ENCODE data around the gene PRR16.
"Not testable (repeated sequence)": the region's sequence is repeated elsewhere in the genome, so short reads cannot be mapped to it uniquely, and the experiment has no call there.

PRR16 gene

DNA sequence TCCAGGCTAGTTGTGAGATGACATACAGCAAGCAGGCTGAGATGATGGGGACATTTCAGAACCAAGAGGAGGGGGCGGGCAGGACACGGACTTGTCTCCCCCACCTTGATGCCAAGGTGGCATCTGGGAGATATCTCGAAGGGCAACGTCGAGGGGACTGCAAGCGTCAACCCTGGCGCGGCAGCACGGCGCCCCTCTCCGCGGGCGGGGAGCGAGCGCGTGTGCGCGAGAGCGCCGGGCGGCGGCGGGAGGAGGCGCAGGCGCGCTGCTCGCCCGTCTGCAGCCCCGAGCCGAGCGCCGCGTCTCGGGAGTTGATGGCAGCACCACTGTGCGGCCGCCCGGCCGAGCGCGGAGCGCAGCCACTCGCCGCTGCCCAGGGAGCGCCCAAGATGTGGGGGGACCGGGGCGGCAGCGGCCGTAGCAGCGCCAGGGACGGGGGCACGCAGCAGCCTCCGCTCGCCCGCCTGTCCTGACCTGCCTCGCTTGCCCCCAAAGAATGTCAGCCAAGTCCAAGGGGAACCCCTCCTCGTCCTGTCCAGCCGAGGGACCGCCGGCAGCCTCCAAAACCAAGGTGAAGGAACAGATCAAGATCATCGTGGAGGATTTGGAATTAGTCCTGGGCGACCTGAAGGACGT is at the start of gene PRR16:
TSS of gene PRR16 (plus strand) at position 310 of the 636 bp plus-strand sequence.
- DNase-seq = peak; percentile 49

DNA sequence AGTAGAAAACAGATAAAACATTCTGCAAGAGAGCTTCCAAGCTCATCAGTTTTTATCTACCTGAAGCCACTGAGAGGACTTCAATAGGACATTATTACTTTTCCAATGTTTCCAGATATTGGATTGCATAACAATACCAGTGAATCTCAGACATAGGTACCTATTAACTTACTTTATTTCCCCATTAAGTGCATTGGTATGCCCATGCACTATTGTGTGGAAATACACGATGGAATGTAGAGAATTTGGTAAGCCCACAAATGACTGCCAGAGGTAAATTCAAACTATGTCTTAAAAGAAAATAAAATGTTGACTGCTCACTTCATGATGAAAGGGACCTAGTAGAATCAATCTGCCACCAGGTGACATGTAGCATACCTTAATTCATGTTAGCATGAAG is 48.1 kb upstream of the PRR16 start:
- DNase-seq = no peak

GRCh38 chr5:120419127-120419526 is 45.0 kb upstream of the PRR16 start:
- DNase-seq = no peak

DNA sequence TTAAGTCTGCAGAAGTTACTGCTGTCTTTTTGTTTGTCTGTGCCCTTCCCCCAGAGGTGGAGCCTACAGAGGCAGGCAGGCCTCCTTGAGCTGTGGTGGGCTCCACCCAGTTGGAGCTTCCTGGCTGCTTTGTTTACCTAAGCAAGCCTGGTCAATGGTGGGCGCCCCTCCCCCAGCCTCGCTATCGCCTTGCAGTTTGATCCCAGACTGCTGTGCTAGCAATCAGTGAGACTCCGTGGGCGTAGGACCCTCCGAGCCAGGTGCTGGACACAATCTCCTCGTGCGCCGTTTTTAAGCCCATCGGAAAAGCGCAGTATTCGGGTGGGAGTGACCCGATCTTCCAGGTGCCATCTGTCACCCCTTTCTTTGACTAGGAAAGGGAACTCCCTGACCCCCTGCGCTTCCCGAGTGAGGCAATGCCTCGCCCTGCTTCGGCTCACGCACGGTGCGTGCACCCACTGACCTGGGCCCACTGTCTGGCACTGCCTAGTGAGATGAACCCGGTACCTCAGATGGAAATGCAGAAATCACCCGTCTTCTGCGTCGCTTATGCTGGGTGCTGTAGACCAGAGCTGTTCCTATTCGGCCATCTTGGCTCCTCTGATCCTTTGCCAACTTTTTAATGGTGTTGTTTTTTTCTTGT is 37.3 kb upstream of the PRR16 start:
- not testable (repeated sequence) for DNase-seq

GRCh38 chr5:120430572-120430971 is 33.5 kb upstream of the PRR16 start:
- DNase-seq = no peak

- no peak for DNase-seq
Measured at GRCh38 chr5:120432861-120433260, 31.2 kb upstream of the PRR16 start.

GRCh38 chr5:120435129-120435528 is 29.0 kb upstream of the PRR16 start:
- no peak for DNase-seq

DNA sequence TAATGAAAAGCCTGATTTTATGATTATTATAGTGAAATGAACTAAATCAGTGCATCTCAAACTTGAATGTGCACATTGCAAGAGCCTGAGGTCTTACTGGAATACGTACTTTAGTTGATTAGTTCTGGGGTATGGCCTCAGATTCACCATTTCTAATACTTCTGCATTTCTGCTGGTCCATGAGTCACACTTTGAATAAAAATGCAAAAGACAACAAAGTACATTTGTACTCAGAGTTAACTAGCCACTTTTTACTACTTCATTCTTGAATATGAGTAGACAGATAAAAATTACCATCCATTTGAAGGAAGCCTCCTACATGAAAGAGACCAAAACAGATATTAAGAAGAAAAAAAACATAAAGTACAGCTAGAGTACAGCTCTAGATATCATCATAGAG is 27.1 kb upstream of the PRR16 start:
- DNase-seq = no peak

- DNase-seq = no peak
Measured at GRCh38 chr5:120442694-120443093, 21.4 kb upstream of the PRR16 start.

DNA sequence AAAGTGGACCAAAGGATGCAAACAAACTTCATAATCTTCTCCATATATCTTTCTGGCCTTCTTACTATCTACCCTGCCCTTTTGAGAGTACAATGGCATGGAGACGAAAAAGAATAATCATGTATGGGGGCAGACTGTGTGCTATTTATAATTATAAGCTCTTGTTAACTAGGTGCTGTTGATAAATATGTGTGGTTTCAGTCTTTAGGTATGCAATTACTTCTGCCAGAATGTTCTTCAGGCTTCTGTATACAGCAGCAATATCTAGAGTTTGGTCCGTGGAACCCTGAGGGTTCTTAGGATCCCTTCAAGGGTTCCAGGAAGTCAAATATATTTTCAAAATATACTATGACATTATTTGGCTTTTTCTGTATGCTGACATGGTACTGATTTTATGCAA is 20.5 kb upstream of the PRR16 start:
- DNase-seq = no peak

DNA sequence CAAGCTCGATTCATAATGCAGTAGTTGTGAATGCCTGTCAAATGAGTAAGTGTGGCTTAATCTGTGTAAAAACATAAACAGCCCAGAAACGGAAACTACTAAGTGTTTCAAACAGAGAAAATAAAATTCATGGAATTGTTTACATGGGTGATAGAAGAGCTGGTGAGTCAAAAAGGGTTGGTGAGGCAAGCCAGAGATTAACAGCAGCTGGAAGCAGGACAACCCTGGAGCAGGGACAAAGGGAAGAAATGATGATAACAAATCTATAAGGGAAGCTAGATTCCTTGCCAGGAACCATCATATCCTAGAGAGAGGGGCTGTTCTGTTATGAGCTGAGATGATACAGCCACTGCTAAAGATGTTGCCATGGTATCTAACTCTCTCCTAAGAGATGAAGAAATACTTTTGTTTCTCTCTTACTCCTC is 18.0 kb upstream of the PRR16 start:
- DNase-seq = no peak

DNA sequence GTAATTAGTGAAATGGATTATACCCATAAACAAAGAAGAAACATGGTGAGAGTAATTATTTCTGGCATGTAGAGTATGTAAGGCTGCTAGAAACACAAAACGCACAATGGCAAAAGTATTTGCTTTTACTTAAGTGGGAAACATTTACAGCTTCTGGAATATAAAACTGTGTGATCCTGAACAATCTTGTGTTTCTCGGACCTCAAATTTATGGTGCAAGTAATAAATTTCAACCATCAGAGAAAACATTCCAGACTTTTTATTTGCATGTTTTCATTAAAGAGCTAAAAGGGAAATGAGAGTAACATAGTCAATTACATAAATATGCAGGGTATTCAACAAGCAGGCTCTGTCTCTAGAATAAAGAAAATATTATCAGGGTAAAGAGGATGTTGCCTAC is 17.2 kb upstream of the PRR16 start:
- no peak for DNase-seq

DNA sequence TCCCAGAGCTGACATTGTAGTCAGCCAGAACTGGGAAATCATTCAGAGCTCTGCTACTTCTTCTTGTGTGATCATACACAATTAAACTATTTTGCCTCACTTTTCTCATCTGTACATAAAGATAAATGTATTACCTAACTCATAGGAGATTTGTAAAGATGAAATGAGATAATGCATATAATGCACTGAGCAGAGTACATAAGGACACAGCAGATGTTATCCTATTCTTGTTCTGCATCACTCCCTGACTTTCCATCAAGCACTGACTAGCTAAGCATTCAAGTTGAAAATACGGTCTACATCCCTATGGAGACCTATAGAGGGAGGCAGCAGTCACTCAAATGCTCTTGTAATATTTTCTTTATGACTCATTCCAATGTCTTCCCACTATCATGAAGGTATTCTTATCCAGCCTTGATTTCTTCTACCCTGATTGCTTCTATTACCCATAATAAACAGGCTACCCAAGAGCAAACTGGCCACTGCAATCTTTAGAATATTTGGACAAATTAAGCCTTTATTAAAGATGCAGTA is 16.3 kb upstream of the PRR16 start:
- no peak for DNase-seq

DNA sequence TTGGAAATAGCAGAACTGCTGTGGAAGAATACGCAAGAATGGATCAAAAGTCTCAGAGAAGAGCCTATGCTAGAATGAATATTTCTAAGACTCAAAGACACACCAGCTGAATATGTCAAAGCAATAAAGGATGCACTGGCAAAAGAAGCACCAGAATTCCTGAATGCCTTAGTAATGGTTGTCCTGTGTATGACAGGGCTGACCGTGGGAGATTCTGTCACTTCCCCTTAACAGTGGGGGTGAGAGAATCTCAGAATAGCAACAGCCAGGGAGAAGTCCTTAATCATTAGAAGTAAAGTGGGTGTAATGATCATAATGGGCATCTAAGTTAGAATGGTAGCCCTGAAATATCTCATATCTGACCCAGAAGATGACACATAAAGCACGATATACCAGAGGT is 14.6 kb upstream of the PRR16 start:
- DNase-seq = no peak

DNA sequence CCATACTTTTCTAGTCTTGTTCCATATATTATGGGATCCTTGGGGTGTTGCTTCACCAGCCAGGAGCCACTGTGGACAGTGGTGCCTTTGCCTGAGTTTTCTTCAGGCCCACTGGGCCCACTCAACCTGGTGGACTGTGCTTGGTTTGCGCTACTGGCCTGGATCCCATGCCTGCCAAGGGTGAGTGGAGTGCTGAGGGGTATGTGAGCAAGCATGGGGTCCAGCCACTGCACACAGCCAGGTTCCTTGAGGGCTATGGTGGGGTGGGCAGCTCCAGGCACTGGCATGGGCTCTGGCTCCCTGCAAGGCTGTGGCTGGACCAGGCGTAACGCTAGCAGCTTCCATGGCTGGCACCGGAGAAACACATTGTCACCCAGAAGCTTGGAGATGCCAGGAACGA is 13.2 kb upstream of the PRR16 start:
- DNase-seq = no peak

- DNase-seq = no peak
Measured at GRCh38 chr5:120451445-120451844, 12.7 kb upstream of the PRR16 start.

DNA sequence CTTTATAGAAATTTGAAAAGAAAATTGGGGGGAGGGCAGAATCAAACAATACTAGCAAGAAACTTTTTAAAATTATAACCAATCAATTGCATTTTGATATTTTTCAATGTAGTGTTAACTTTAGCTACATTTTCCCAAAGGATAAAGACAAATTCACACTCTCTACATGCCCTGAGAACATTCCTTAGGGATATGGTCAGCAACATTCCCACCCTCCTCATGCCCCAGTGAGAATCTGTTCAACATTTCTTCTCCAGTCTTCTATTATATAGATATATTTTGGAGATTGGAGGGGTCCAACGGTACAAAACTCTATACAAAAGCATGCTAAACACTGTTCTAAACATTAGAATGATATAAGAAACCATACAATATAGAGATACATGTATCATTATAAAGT is 11.6 kb upstream of the PRR16 start:
- DNase-seq = no peak

DNA sequence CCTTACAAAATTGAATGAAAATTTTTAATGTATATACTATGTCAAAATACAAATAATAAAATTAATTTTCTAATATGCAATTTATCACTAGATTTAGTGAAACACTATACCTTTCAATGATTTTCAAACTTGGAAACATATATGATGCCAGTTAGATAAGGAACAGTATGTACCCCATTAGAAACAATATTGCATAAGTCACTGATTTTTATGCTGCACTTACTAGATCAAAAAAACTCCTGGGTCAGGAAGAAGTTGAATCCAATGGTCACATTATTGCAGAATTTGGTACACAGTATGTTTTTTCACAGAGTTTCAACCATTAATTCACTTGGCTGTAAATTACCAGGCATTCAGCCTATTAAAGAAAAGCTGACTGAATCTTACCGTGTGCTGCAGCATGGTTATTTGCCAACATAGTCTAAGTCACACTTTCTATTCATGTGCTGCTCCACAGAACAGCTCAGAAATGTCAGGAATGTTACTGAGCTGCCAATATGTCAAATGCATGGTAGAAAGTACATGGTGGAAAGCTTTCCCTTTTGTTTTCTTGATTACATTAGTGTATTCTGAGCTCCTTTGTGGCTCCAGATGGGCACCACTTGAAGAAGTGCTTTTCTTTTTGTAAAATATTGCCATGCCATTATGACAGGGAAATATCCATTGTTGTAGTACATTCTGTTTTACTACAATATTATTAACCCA is 9.9 kb upstream of the PRR16 start:
- DNase-seq = no peak

GRCh38 chr5:120456006-120456405 is 8.1 kb upstream of the PRR16 start:
- no peak for DNase-seq

DNA sequence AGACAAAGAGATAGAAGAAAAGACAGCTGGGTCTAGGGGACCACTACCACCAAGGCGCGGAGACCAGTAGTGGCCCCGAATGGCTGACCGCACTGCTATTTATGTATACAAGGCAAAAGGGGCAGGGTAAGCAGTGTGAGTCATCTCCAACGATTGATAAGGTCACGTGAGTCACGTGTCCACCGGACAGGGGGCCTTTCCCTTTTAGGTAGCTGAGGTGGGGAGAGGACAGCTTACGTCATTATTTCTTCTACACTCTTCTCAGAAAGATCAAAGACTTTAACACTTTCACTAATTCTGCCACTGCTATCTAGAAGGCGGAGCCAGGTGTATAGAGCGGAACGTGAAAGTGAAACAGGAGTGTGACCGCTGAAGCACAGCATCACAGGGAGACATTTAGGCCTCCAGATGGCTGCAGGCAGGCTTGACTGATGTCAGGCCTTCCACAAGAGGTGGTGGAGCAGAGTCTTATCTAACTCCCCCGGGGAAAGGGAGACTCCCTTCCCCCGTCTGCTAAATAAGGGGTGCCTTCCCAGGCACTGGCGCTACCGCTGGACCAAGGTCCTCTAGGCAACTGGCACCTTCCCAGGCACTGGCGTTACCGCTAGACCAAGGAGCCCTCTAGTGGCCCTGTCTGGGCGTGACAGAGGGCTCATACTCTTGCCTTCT is 6.1 kb upstream of the PRR16 start:
- peak; percentile 64 for DNase-seq

DNA sequence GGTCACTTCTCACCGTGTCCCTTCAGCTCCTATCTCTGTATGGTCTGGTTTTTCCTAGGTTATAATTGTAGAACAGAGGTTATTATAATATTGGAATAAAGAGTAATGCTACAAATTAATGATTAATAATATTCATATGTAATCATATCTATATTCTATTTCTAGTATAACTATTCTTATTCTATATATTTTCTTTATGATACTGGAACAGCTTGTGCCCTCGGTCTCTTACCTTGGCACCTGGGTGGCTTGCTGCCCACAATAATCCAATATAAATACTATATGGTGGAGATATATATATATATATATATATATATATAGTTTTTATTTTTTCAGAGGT is 5.6 kb upstream of the PRR16 start:
- not testable (repeated sequence) for DNase-seq

GRCh38 chr5:120461251-120461650 is 2.8 kb upstream of the PRR16 start:
- no peak for DNase-seq

DNA sequence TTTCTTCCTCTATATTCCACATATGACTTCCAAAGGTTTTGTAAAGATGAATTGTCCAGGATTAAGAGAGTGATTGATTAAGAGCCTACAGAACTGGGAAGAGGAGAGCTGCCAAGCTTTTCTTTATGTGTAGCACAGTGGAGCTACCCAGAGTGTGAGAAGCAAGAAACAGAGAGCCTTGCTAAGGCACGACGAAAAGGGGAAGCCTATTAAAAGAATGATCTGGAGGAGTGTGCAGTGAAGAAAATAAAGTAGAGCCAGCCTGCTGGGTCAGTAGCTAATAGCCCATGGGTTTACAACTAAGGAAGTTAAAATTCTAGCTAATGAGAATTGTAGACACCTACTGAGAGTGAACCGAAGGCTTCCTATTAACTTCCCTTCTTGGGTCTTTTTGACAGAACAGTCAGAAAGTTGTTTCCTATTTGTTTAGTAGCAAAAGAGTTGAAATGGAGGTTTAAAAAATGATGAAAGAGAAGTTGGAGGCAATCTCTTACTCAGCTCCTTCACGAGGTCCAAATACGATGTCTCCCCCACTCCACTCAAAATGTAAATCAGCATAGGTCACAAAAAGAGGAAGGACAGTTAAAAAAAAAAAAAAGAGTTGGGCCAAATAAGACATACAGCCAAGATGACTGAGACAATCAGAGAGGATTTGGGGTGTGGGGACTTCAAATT is 957 bp upstream of the PRR16 start:
- no peak for DNase-seq

All from activated CD8-positive, alpha-beta memory T cell treated with anti-CD3 and anti-CD28 coated beads, Interleukin-2, amount 50 U/mL, for 48 hours (primary cell).